Measurements from ENCODE around the gene MKNK1. TPM values are rescaled to one million over a fixed set of nuclear protein-coding genes. Genes with fewer than 3 reads are reported as not detected.

MKNK1 gene
- total RNA-seq, 1 experiment from 2014 or later = 103 TPM

GRCh38 chr1:46587069-46587468 lies 17.0 kb downstream of the MKNK1 start:
- Histone ChIP-seq H3F3A (ENCODE audit: insufficient read depth, low read depth) (no peaks in the 10 kb centered on the region), H4K20me1 (ENCODE audit: insufficient read depth) (no peaks in the 10 kb centered on the region; the same call in 1 of the 2 replicates), H3K4me3 (no peak overlapping the region), H3K9me2 (ENCODE audit: insufficient read depth) (no peaks in the 10 kb centered on the region), H3K27me3 (ENCODE audit: insufficient read depth, low read depth) (no peaks in the 10 kb centered on the region), H2AFZ (no peak overlapping the region), H3K27ac (no peak overlapping the region), H3K36me3 (ENCODE audit: low read depth) (peaks cover 11% of the 10 kb centered on the region), H3K4me1 (replicated peaks; ENCODE audit: insufficient read depth) (no peaks in the 10 kb centered on the region), H3K9me3 (ENCODE audit: insufficient read depth, low read depth) (no peaks in the 10 kb centered on the region), H3K79me2 (ENCODE audit: low read depth) (no peaks in the 10 kb centered on the region), H3K4me2 (no peak overlapping the region)
- DNase-seq = no peak
- BruUV-seq (replicated peaks) = no TSS peak
- ChIA-PET CTCF (no interaction called here), POLR2A (ENCODE audit: unreplicated experiment) (no interaction called here)
- intact Hi-C loops (cut with micrococcal nuclease; ENCODE audit: unreplicated experiment) = no loop called here
- TF ChIP-seq EZH2 (IDR thresholded peaks at IDR 0.05; ENCODE audit: low read depth) (no peak), CTCF (conservative IDR thresholded peaks at IDR 0.05) (no peak)

- Histone ChIP-seq H3K27ac (no peak overlapping the region), H3K36me3 (ENCODE audit: low read depth) (no peaks in the 10 kb centered on the region), H3K27me3 (ENCODE audit: insufficient read depth, low read depth) (no peaks in the 10 kb centered on the region), H3K4me2 (no peak overlapping the region), H4K20me1 (ENCODE audit: insufficient read depth) (no peaks in the 10 kb centered on the region; the same call in 1 of the 2 replicates), H3K79me2 (ENCODE audit: low read depth) (no peaks in the 10 kb centered on the region), H3F3A (ENCODE audit: insufficient read depth, low read depth) (no peaks in the 10 kb centered on the region), H3K9me3 (ENCODE audit: insufficient read depth, low read depth) (no peaks in the 10 kb centered on the region), H2AFZ (no peak overlapping the region), H3K9me2 (ENCODE audit: insufficient read depth) (no peaks in the 10 kb centered on the region), H3K4me3 (no peak overlapping the region), H3K4me1 (replicated peaks; ENCODE audit: insufficient read depth) (no peaks in the 10 kb centered on the region)
- DNase-seq = no peak
- CTCF ChIA-PET = no interaction called here
- TF ChIP-seq EZH2 (IDR thresholded peaks at IDR 0.05; ENCODE audit: low read depth) (no peak), CTCF (conservative IDR thresholded peaks at IDR 0.05) (no peak)
- BruUV-seq (replicated peaks) = no TSS peak
- POLR2A ChIA-PET (ENCODE audit: unreplicated experiment) = no interaction called here
- intact Hi-C loops (cut with micrococcal nuclease; ENCODE audit: unreplicated experiment) = no loop called here
Measured at GRCh38 chr1:46585312-46585938, 18.6 kb downstream of the MKNK1 start.

GRCh38 chr1:46583494-46583893 lies 20.6 kb downstream of the MKNK1 start:
- H2AFZ ChIP-seq = no peak overlapping the region
- H3K4me1 ChIP-seq (replicated peaks; ENCODE audit: insufficient read depth) = no peaks in the 10 kb centered on the region
- H3K36me3 ChIP-seq (ENCODE audit: low read depth) = no peaks in the 10 kb centered on the region
- no peaks in the 10 kb centered on the region; the same call in 1 of the 2 replicates for H4K20me1 ChIP-seq (ENCODE audit: insufficient read depth)
- CTCF ChIA-PET = no interaction called here
- H3K9me2 ChIP-seq (ENCODE audit: insufficient read depth) = no peaks in the 10 kb centered on the region
- BruUV-seq (replicated peaks) = no TSS peak
- no peak overlapping the region for H3K27ac ChIP-seq
- intact Hi-C loops (cut with micrococcal nuclease; ENCODE audit: unreplicated experiment) = no loop called here
- POLR2A ChIA-PET (ENCODE audit: unreplicated experiment) = no interaction called here
- TF ChIP-seq EZH2 (IDR thresholded peaks at IDR 0.05; ENCODE audit: low read depth) (no peak), CTCF (conservative IDR thresholded peaks at IDR 0.05) (no peak)
- DNase-seq = no peak
- H3K4me3 ChIP-seq = no peak overlapping the region
- H3K79me2 ChIP-seq (ENCODE audit: low read depth) = no peaks in the 10 kb centered on the region
- no peaks in the 10 kb centered on the region for H3K27me3 ChIP-seq (ENCODE audit: insufficient read depth, low read depth)
- no peak overlapping the region for H3K4me2 ChIP-seq
- H3K9me3 ChIP-seq (ENCODE audit: insufficient read depth, low read depth) = no peaks in the 10 kb centered on the region
- H3F3A ChIP-seq (ENCODE audit: insufficient read depth, low read depth) = no peaks in the 10 kb centered on the region
